H1 (cell line): Measurements from ENCODE around the gene GCKR. TPM values are rescaled to one million over a fixed set of nuclear protein-coding genes. Genes with fewer than 3 reads are reported as not detected.

Experiments used
- CBX8 ChIP-seq: fragments of 300-800, 300-1000 bp; sonication (generic); IDR thresholded peaks from 2 replicates; pipeline ENCODE4 v1.7.1; 2016; ENCODE audit warnings: low read depth, low read length, borderline replicate concordance
- CHD1 ChIP-seq: IDR thresholded peaks from 2 replicates; pipeline ENCODE4 v1.6.1; 2012; ENCODE audit warnings: low read depth, low read length, improper control_type of control experiment
- CHD7 ChIP-seq: fragments of 300-600 bp; sonication (generic); IDR thresholded peaks from 2 replicates; pipeline ENCODE4 v1.7.1; 2012; ENCODE audit warnings: low read length, moderate library complexity, mild to moderate bottlenecking, inconsistent platforms; ENCODE audit not compliant: insufficient replicate concordance
- CTBP2 ChIP-seq: IDR thresholded peaks from 2 replicates; pipeline ENCODE4 v1.7.0; 2011; ENCODE audit warnings: borderline replicate concordance, mild to moderate bottlenecking, moderate library complexity, mixed read lengths, low read length; ENCODE audit not compliant: insufficient read depth, insufficient read length
- EZH2 ChIP-seq: fragments of 200-600 bp; sonication (generic); IDR thresholded peaks from 2 replicates; pipeline ENCODE4 v1.7.1; 2012; ENCODE audit warnings: low read depth, mild to moderate bottlenecking, moderate library complexity, low read length, inconsistent platforms; ENCODE audit not compliant: severe bottlenecking
- GABPA ChIP-seq: IDR thresholded peaks from 2 replicates; pipeline ENCODE4 v1.6.1; 2011; ENCODE audit warnings: mild to moderate bottlenecking, low read length, moderate library complexity, borderline replicate concordance; ENCODE audit not compliant: insufficient read depth
- JUND ChIP-seq: IDR thresholded peaks from 2 replicates; pipeline ENCODE4 v1.6.1; 2011; ENCODE audit warnings: mild to moderate bottlenecking, improper control_type of control experiment, low read length
- KDM4A ChIP-seq: IDR thresholded peaks from one replicate; pipeline ENCODE4 v1.7.1; 2012; ENCODE audit warnings: low read depth, mild to moderate bottlenecking, moderate library complexity, low read length, inconsistent platforms; ENCODE audit not compliant: severe bottlenecking
- KDM5A ChIP-seq: fragments of 200-600 bp; IDR thresholded peaks from 2 replicates; pipeline ENCODE4 v1.7.1; 2012; ENCODE audit warnings: mild to moderate bottlenecking, low read length, inconsistent platforms, mixed read lengths
- MAFK ChIP-seq: IDR thresholded peaks from 2 replicates; pipeline ENCODE4 v1.6.1; 2012; ENCODE audit warnings: low read depth, mild to moderate bottlenecking, improper control_type of control experiment, low read length
- SIRT6 ChIP-seq: IDR thresholded peaks from one replicate; pipeline ENCODE4 v1.7.1; 2012; ENCODE audit warnings: low read length, inconsistent platforms
- TEAD4 ChIP-seq: IDR thresholded peaks from 2 replicates; pipeline ENCODE4 v1.6.1; 2012; ENCODE audit warnings: low read depth, low read length, inconsistent platforms, mixed read lengths
- polyA plus RNA-seq, 7 experiments: library from polyadenylated mRNA; depleted of rRNA in 3 of 7; stranded (reverse) in 5 of 7; unstranded in 2 of 7; fragments of >200 nt in 5 of 7; fragments of 200-250 nt in 2 of 7; gene quantifications; 1 replicate in 5 of 7; 2 replicates in 1 of 7; 4 replicates in 1 of 7; pipeline versions ENCODE4 v1.2.1 to v1.2.3, GENCODE V29; 2011 to 2013; ENCODE audit warnings: missing spikeins in 2 of 7, mixed read lengths in 2 of 7
- total RNA-seq: library from RNA; stranded (reverse); fragmentation: NEBNext Ultra II Directional; extraction: Animal tissue kit (Norgen Biotek cat#: 25700); gene quantifications from 2 replicates; pipeline ENCODE4 v1.2.1, GENCODE V29; 2021

The GCKR gene
- total and polyA plus RNA-seq, 2 of the 8 experiments (the other 6 are each of a cell fraction or from before 2014, with no cell fraction given) = 0.30 to 1.2 TPM

- TF ChIP-seq CHD7 (no peak), CTBP2 (no peak), GABPA (no peak), TEAD4 (no peak), SIRT6 (no peak), KDM4A (no peak), MAFK (no peak), CBX8 (no peak), CHD1 (no peak), KDM5A (no peak), EZH2 (no peak), JUND (no peak)
Measured at GRCh38 chr2:27561060-27561459, 64.4 kb downstream of the GCKR start (continued).
